ENCODE results near the gene BMP4. TPM values are rescaled to one million over a fixed set of nuclear protein-coding genes. Genes with fewer than 3 reads are reported as not detected.
A peak's percentile ranks its signal among the peaks of the same experiment; 100 is the strongest.

The BMP4 gene
- total and polyA plus RNA-seq, 2 of the 13 experiments (the other 11 are each of a cell fraction or from before 2014, with no cell fraction given), result 56.4 to 169 TPM

- TF ChIP-seq SIX1 (CRISPR knock-in tag; IDR thresholded peaks at IDR 0.05; ENCODE audit: borderline replicate concordance) (no peak), ZC3H13 (CRISPR knock-in tag; IDR thresholded peaks at IDR 0.05) (peak; percentile 54; the same call in 1 of the 2 replicates)
Observed at GRCh38 chr14:53950031-53950793, 6.4 kb downstream of the BMP4 start (continued).

- DNase-seq (ENCODE audit: low spot score) (no peak), ATAC-seq (no peak), FAIRE-seq (no peak)
- POLR2A ChIA-PET, result no interaction called here
- no peak overlapping the region for H2AFZ ChIP-seq (ENCODE audit: low read length)
- WGBS (ENCODE audit: low lambda C conversion rate), result 100% methylated on average over 1 of the region's 1 CpG
- peaks cover 67% of the 10 kb centered on the region for H3K4me1 ChIP-seq (ENCODE audit: insufficient read depth, low read length)
- TF ChIP-seq STAT6 (CRISPR knock-in tag; IDR thresholded peaks at IDR 0.05; ENCODE audit: borderline replicate concordance) (no peak), RBFOX2 (IDR thresholded peaks at IDR 0.05; ENCODE audit: low read depth, low read length) (peak; percentile 62), POLR2A (IDR thresholded peaks at IDR 0.05; ENCODE audit: insufficient read depth in 1 of 2, low read depth in 2 of 2, low read length in 2 of 2) (peak in 1 of 2 experiments; percentile 24; a peak in 2 of 4 replicates), ZNF629 (CRISPR knock-in tag; conservative IDR thresholded peaks at IDR 0.05) (no peak), CC2D1A (CRISPR knock-in tag; IDR thresholded peaks at IDR 0.05) (no peak), POLR2AphosphoS5 (IDR thresholded peaks at IDR 0.05; ENCODE audit: low read depth, low read length) (peak; percentile 42; the same call in 1 of the 2 replicates), RBM22 (optimal IDR thresholded peaks at IDR 0.05; ENCODE audit: low read length) (peak; percentile 95), PAF1 (CRISPR knock-in tag; IDR thresholded peaks at IDR 0.05) (peak; percentile 89)
- no peak overlapping the region for H3K4me2 ChIP-seq (ENCODE audit: low read depth, low read length)
- H3K36me3 ChIP-seq (replicated peaks in 1 of 2; ENCODE audit: control insufficient read depth in 1 of 2, insufficient read depth in 2 of 2, low read length in 2 of 2), result peaks cover 19 to 38% of the 10 kb centered on the region in 2 experiments
- no peak overlapping the region for H3K9ac ChIP-seq (ENCODE audit: insufficient read depth, low read depth, low read length)
- H3K9me3 ChIP-seq (ENCODE audit: low read length), result no peaks in the 10 kb centered on the region
- H3K79me2 ChIP-seq (ENCODE audit: insufficient read depth, low read length), result peaks cover 37% of the 10 kb centered on the region
- CTCF ChIA-PET (ENCODE audit: low intra/inter-chr PET ratio, low total read pairs), result no interaction called here
- in situ Hi-C loops (cut with HindIII; ENCODE audit: extremely low pct_ligation_motif_present, low pct_unique_long_range_greater_than_20kb) (loop anchor here (10.0 kb wide), 1 partner anchor 334 kb away; no protein-coding TSS in a partner anchor), intact Hi-C loops (cut with micrococcal nuclease; ENCODE audit: unreplicated experiment) (loop anchor here (10.0 kb wide), 2 partner anchors 64 to 514 kb away; no protein-coding TSS in a partner anchor)
- no TSS peak for BruUV-seq (replicated peaks)
- H3K4me3 ChIP-seq (replicated peaks in 1 of 3; ENCODE audit: insufficient read depth in 1 of 3, low read depth in 2 of 3, low read length in 3 of 3), result no peak overlapping the region
- H3K27me3 ChIP-seq (ENCODE audit: control insufficient read depth in 1 of 2, insufficient read depth in 2 of 2, low read length in 2 of 2), result no peaks in the 10 kb centered on the region; a peak in 1 of 5 replicates
- H3K27ac ChIP-seq (ENCODE audit: extremely low read length, insufficient read depth, low read length), result no peak overlapping the region
- peaks cover 24% of the 10 kb centered on the region; the same call in 1 of the 2 replicates for H4K20me1 ChIP-seq (ENCODE audit: insufficient read depth, low read length)
Observed at GRCh38 chr14:53949201-53949600, 7.4 kb downstream of the BMP4 start.

Data from HepG2 (cell line).